T-helper 2 cell treated with Interferon-gamma antibody and Interleukin-4, amounts not matched to agents 5 μg/mL and 100 μg/mL, for 36 hours (primary cell): Measurements from ENCODE around the gene ALDH5A1.
"Not testable (repeated sequence)": the region's sequence is repeated elsewhere in the genome, so short reads cannot be mapped to it uniquely, and the experiment has no call there.

Experiments used
- DNase-seq: peaks from one replicate; pipeline ENCODE4 v3.0.0; 2021; ENCODE audit warnings: low spot score
- H3K27ac Mint-ChIP-seq: one replicate; pipeline ENCODE4 v1.8.0; 2021; ENCODE audit warnings: mild to moderate bottlenecking, mixed read lengths
- H3K27me3 Mint-ChIP-seq: one replicate; pipeline ENCODE4 v1.8.0; 2021; ENCODE audit warnings: low read depth, mixed read lengths
- H3K36me3 Mint-ChIP-seq: one replicate; pipeline ENCODE4 v1.8.0; 2021; ENCODE audit warnings: low read depth, mixed read lengths
- H3K4me1 Mint-ChIP-seq: one replicate; pipeline ENCODE4 v1.8.0; 2021; ENCODE audit warnings: low read depth, mixed read lengths
- H3K4me3 Mint-ChIP-seq: one replicate; pipeline ENCODE4 v1.8.0; 2022; ENCODE audit warnings: mild to moderate bottlenecking, moderate library complexity, mixed read lengths
- H3K9me3 Mint-ChIP-seq: one replicate; pipeline ENCODE4 v1.8.0; 2021; ENCODE audit warnings: mixed read lengths

Gene ALDH5A1

DNA sequence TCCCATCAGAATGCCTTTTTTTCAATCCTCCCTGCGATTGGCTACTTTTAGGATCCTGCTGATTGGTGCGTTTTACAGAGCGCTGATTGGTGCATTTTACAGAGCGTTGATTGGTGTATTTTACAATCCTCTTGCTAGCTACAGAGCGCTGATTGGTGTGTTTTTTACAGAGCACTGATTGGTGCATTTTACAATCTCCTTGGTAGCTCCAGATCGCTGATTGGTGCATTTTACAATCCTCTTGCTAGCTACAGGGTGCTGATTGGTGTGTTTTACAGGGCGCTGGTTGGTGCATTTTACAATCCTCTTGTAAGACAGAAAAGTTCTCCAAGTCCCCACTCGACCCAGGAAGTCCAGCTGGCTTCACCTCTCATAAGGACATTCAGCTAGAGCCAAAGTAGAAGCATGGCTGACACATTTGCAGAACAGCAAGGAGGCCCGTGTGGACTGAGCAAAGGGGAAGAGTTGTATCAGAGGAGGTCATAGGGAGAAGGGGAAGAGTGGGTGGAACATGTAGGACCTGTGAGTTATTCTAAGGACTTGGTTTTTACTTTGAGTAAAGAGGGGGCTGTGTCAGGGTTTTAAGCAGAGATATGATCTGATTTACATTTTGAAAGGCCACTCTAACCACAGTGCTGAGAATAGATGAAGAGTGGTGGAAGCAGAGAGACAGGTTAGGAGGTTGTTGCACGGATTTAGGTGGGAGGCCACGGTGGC, 2.6 kb downstream of the ALDH5A1 start:
- Mint-ChIP-seq H3K9me3 (no peaks in the 10 kb centered on the region), H3K4me1 (peaks cover 15% of the 10 kb centered on the region), H3K4me3 (no peak overlapping the region), H3K27me3 (peaks cover 1% of the 10 kb centered on the region), H3K36me3 (no peaks in the 10 kb centered on the region), H3K27ac (no peak overlapping the region)
- no peak for DNase-seq

DNA sequence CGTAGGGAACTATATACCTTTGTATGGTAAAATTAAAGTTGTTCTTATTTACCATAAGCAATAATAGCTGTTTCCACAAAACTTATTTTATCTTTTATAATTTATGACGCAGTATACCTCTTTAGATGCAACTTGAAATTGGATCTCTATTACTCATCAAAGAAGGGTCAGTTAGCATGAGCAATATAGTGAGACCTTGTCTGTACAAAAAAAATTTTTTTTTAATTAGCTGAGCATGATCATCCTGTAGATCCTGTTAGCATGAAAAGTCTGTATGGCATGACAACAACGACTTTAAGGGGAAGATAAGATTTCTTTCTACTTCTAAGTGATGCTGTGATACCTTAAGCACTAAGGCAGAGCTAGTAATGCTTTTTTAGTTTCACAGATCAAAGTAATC, 5.9 kb downstream of the ALDH5A1 start:
- H3K9me3 Mint-ChIP-seq = no peaks in the 10 kb centered on the region
- H3K36me3 Mint-ChIP-seq = no peaks in the 10 kb centered on the region
- no peaks in the 10 kb centered on the region for H3K27me3 Mint-ChIP-seq
- no peak for DNase-seq
- no peak overlapping the region for H3K4me3 Mint-ChIP-seq
- peaks cover 5% of the 10 kb centered on the region for H3K4me1 Mint-ChIP-seq
- H3K27ac Mint-ChIP-seq = no peak overlapping the region

DNA sequence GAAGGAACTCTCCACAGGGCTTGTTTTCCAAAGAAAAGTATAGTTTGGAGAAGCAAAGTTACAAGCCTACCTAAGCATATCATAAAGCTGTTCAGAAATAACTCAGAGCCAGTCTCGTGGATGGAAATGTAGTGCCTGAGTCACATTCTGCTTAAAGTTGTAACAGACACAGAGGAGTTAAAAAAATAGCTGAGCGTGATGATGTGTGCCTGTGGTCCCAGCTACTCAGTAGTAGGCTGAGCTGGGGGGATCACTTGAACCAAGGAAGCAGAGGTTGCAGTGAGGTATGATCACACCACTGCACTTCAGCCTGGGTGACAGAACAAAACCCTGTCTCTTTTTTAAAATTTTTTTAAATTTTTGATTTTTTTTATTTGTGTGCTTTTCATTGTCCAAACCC, 6.6 kb downstream of the ALDH5A1 start:
- H3K27me3 Mint-ChIP-seq = no peaks in the 10 kb centered on the region
- peaks cover 4% of the 10 kb centered on the region for H3K4me1 Mint-ChIP-seq
- H3K4me3 Mint-ChIP-seq = no peak overlapping the region
- no peaks in the 10 kb centered on the region for H3K36me3 Mint-ChIP-seq
- no peak for DNase-seq
- H3K27ac Mint-ChIP-seq = no peak overlapping the region
- no peaks in the 10 kb centered on the region for H3K9me3 Mint-ChIP-seq

DNA sequence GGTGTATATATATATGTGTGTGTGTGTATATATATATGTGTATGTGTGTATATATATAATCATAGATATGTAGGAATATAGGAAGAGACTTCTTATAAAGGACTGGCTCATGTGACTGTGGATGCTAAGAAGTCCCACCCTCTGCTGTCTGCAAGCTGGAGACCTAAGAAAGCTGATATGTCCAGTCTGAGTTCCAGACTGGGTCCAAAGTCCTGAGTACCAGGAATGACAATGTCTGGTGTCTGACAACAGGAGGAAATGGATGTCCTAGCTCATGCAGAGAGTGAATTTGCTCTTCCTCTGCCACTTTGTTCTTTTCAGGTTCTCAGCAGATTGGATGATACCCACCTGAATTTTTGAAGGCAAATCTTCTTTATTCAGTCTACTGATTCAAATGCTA, 7.1 kb downstream of the ALDH5A1 start:
- Mint-ChIP-seq H3K27me3 (no peaks in the 10 kb centered on the region), H3K36me3 (peaks cover 1% of the 10 kb centered on the region), H3K27ac (no peak overlapping the region), H3K4me3 (no peak overlapping the region), H3K9me3 (no peaks in the 10 kb centered on the region), H3K4me1 (peaks cover 4% of the 10 kb centered on the region)
- no peak for DNase-seq

DNA sequence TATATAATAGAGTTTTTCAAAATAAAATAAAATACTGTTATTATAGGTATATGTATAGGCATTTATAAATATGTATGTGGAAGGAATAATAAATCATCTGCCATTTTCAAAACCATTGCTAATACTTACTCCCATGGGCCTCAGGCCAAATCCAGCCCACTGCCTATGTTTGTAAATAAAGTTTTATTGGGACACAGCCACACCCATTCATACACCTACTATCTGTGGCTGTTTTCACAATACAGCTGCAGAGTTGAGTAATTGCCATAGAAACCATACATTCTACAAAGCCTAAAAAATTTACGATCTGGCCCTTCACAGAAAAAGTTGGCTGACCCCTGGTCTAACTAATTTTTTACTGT, 9.5 kb downstream of the ALDH5A1 start:
- no peaks in the 10 kb centered on the region for H3K4me1 Mint-ChIP-seq
- no peaks in the 10 kb centered on the region for H3K27me3 Mint-ChIP-seq
- H3K9me3 Mint-ChIP-seq = no peaks in the 10 kb centered on the region
- no peak overlapping the region for H3K4me3 Mint-ChIP-seq
- peaks cover 4% of the 10 kb centered on the region for H3K36me3 Mint-ChIP-seq
- no peak for DNase-seq
- H3K27ac Mint-ChIP-seq = no peak overlapping the region

DNA sequence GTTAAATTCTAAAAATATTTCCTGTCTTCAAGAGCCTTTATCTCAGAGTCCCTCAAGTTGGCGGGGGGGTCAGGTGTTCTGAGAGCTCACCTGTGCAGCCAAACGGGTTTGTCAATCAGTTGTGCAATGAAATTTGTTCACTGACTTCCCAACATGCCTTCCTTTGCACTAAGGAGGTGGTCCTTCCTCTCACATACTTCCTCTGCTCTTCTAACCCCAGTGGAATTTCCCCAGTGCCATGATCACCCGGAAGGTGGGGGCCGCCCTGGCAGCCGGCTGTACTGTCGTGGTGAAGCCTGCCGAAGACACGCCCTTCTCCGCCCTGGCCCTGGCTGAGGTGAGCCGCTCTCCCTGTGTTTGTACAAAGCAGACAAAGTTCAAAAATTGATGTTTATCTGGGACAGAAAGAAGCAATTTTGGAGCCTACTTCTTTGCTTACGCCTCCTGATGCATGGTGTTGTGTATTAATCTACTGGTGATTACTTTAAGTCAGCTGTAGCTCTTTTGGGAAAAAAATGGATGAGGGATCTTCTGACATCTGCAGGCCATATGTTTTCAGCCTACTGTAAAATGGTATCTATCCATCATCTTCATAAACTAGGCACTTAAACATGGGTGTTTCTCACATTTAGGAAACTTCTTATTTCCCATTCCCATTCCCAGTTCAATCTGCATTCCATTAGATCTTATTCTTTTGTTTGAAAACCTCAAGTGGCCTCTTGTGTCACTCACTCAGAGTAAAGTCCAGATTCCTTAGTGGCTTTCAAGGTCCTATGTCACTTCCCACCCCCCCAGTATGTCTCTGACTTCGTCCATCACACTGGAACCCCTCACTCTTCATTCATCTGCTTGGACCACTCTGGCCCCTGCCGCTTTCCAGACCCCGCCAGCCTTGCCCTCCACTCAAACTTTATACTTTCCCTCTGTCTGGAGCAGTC, 10.1 kb downstream of the ALDH5A1 start:
- Mint-ChIP-seq H3K27me3 (no peaks in the 10 kb centered on the region), H3K9me3 (no peaks in the 10 kb centered on the region), H3K4me3 (no peak overlapping the region), H3K4me1 (no peaks in the 10 kb centered on the region), H3K36me3 (peaks cover 4% of the 10 kb centered on the region), H3K27ac (no peak overlapping the region)
- no peak for DNase-seq

DNA sequence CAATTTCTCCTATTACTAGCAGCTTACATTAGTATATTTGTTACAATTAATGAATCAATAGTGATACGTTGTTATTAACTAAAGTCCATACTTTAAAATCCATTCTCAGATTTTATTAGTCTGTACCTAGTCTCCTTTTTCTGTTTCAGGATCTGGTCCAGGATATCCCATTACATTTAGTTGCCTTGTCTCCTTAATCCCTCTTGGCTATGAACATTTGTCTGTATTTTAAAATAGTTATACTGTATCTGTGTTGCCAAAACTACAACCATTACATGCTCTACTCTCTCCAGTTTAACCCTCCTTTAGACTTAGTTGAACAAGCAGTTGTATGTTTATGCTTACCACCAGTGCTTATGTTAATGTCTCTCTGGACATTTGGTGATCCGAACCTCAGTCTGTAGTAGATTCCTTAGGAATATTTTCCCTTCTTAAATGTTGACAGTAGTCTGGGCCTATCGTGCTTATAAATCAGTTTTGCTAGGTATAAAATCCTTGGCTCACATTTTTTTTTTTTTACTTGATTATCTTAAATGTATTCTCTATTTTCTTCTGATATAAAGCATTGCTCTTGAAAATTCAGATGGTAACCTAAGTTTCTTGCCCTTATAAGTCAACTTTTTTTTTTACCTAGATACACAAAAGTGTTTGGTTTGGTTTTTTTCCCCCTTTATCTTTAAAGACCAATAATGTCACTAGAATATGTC, 12.2 kb downstream of the ALDH5A1 start:
- no peak overlapping the region for H3K4me3 Mint-ChIP-seq
- no peaks in the 10 kb centered on the region for H3K27me3 Mint-ChIP-seq
- H3K36me3 Mint-ChIP-seq = peaks cover 4% of the 10 kb centered on the region
- no peak overlapping the region for H3K27ac Mint-ChIP-seq
- DNase-seq = no peak
- H3K4me1 Mint-ChIP-seq = no peaks in the 10 kb centered on the region
- H3K9me3 Mint-ChIP-seq = no peaks in the 10 kb centered on the region

DNA sequence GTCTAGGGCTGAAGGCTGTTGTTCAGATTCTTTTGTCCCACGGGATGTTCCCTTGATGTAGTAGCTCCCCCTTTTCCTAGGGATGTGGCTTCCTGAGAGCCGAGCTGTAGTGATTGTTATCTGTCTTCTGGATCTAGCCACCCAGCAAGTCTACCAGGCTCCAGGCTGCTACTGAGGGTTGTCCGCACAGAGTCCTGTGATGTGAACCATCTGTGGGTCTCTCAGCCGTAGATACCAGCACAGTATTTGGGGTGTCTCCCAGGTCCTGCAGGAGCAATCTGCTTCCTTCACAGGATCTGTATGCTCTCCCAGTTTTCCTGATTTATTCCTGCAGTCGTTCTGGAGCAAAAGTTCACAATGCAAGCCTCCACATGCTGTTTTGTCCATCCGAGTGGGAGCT, 17.2 kb downstream of the ALDH5A1 start:
- not testable (repeated sequence) for H3K27ac Mint-ChIP-seq, H3K27me3 Mint-ChIP-seq, H3K4me3 Mint-ChIP-seq, H3K9me3 Mint-ChIP-seq, H3K4me1 Mint-ChIP-seq, H3K36me3 Mint-ChIP-seq, DNase-seq

DNA sequence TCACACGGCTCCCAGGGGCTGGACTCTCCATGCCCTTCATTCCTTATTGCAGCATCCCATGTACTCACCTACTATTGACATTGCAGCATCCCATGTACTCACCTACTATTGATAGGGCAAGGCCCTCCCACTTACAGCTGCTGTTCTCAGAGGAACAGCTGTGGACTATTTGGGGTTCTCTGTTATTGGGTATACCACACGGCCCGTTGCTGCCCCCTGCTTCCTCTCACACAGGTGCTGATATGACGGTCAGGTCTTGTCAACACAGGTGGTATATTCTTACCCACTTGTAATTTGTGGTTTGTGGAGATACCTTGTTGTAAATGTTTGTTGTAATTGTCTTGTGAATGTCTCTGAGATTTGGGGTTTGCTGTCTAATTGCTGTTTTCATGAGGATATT, 18.8 kb downstream of the ALDH5A1 start:
- no peaks in the 10 kb centered on the region for H3K9me3 Mint-ChIP-seq
- no peak for DNase-seq
- H3K4me3 Mint-ChIP-seq = no peak overlapping the region
- peaks cover 6% of the 10 kb centered on the region for H3K4me1 Mint-ChIP-seq
- peaks cover 2% of the 10 kb centered on the region for H3K36me3 Mint-ChIP-seq
- H3K27ac Mint-ChIP-seq = no peak overlapping the region
- H3K27me3 Mint-ChIP-seq = no peaks in the 10 kb centered on the region

DNA sequence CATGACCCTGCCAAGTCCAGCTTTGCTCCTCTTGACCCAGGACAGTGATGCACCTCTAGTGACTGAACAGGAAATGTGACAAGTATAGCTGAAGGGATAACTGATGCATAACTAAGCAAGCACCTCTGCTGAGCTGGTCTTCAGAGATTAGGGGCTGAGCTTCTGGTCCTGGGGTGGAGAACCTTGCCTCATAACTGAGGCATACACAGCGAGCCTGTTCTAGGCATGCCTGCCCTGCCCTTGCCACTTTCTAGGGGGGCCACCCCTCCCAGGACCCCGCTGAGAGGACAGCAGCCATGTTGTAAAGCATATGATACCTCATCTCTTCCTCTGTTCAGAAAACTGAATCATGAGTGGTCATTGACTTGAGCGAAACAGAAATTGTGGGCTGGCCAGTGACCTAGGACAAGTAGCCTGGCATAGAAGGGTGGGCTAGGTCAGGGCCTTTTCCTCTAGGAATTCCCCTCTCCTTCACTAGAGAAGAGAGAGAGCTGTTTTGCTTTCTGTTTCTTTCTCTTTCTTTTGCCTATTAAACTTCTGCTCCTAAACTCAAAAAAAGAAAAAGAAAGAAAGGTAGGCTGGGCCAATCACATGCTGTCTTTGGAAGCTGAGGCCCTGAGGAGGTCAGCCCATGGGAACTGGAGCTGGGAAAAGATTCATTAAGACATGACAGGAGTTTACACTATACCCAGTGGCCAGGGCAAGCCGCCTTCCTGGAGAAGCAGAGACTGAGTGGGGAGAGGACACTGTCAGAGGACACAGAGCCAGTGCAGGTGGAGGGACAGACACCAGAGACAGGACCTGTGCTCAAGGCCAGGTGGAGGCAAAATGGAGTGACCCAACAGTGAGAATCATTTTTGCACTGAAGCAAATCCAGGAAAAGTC, 23.1 kb downstream of the ALDH5A1 start:
- Mint-ChIP-seq H3K36me3 (peaks cover 2% of the 10 kb centered on the region), H3K4me1 (peaks cover 8% of the 10 kb centered on the region)

DNA sequence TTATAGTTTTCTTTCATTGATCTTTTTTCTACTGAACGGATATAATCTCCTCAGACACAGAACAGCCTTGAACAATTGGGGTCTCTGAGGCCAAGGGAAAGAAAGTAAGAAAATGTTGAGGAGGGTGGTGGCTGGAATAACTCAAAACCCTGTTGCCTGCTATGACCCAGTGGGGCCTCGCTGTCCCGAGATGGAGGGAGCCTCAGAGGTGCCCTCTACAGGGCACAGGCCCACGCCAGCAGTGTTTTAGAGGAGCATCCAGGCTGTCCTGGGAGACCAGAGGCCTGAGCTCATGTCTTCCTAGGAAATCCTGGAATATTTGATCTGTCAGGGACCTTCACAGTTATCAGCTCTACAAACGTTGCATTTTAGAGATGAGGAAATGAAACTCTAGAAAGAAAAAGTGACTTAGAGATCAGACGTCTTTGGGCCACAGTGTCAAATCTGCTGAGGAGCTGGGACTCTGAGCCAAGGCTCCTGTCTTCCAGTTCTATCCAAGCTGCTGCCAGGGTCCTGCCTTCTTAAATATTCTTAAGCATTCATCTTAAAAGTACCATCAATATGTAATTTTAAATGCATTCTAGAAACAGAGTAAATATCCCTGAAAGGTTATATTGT, 26.3 kb downstream of the ALDH5A1 start:
- no peaks in the 10 kb centered on the region for H3K36me3 Mint-ChIP-seq
- H3K4me1 Mint-ChIP-seq = peaks cover 8% of the 10 kb centered on the region
- no peak overlapping the region for H3K27ac Mint-ChIP-seq
- no peaks in the 10 kb centered on the region for H3K9me3 Mint-ChIP-seq
- H3K27me3 Mint-ChIP-seq = no peaks in the 10 kb centered on the region
- no peak overlapping the region for H3K4me3 Mint-ChIP-seq
- DNase-seq = peak; percentile 24

More for the DNA sequence above, 23.1 kb downstream of the ALDH5A1 start:
- H3K4me3 Mint-ChIP-seq = no peak overlapping the region
- no peaks in the 10 kb centered on the region for H3K27me3 Mint-ChIP-seq
- no peak for DNase-seq
- H3K27ac Mint-ChIP-seq = peak overlapping the region; percentile 45
- no peaks in the 10 kb centered on the region for H3K9me3 Mint-ChIP-seq

DNA sequence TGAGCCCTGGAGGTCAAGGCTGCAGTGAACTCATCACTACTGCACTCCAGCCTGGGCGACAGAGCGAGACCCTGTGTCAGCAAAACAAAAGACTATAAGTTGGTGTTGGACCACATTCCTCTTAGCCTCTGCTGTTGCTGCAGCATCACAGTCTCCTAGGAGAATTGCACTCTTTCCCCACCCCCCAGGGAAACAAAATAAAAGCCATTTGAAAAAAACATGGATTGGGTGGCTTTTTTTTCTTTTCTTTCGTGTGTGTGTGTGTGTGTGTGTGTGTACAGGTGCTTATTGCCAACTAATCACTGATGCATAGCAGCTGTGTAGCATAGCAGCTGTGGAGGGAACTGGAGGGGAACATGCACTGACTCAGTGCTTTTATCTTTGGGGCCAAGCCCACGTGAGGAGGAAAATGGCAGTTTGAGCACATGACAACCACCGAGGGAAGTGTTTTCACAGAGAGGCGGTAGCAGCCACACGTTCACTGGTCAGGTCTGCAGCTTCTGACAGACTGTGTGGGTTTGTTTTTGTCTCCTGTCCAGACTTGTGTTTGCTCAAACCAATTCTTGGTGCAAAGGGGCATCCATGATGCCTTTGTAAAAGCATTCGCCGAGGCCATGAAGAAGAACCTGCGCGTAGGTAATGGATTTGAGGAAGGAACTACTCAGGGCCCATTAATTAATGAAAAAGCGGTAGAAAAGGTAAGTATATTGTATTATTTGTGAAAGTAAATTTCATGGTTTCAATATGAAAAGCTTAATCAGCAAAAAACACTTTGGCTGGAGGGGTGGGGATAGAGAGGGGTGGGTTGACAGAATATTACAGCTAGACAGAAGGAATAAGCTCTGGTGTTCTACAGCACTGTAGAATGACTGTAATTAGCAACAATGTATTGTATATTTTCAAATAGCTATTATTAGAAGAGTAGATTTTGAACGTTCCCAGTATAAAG, 27.7 kb downstream of the ALDH5A1 start:
- no peaks in the 10 kb centered on the region for H3K27me3 Mint-ChIP-seq
- H3K9me3 Mint-ChIP-seq = no peaks in the 10 kb centered on the region
- DNase-seq = no peak
- H3K27ac Mint-ChIP-seq = no peak overlapping the region
- H3K4me3 Mint-ChIP-seq = no peak overlapping the region
- no peaks in the 10 kb centered on the region for H3K36me3 Mint-ChIP-seq
- peaks cover 8% of the 10 kb centered on the region for H3K4me1 Mint-ChIP-seq
